ENCODE measurements around the gene HGF. TPM values are rescaled to one million over a fixed set of nuclear protein-coding genes. Genes with fewer than 3 reads are reported as not detected.

The HGF gene
- total RNA-seq, 3 donors from 2014 or later = 1.4 to 4.6 (median 3.2) TPM

- intact Hi-C loops (cut with DNase I, micrococcal nuclease) = no loop called here
- TF ChIP-seq CTCF (IDR thresholded peaks at IDR 0.05) = no peak
- Histone ChIP-seq H3K36me3 (ENCODE audit: low read depth) (no peaks in the 10 kb centered on the region), H3K9me3 (no peaks in the 10 kb centered on the region), H3K4me1 (ENCODE audit: low read depth) (no peaks in the 10 kb centered on the region), H3K4me3 (no peak overlapping the region)
- no peak for DNase-seq
- ATAC-seq = no peak
Measured at GRCh38 chr7:81685270-81685868, 84.5 kb downstream of the HGF start.

GRCh38 chr7:81684514-81685269 is 85.2 kb downstream of the HGF start:
- DNase-seq (peak; percentile 51 to 76 (median 76)), ATAC-seq (peak; percentile 90)
- no peaks in the 10 kb centered on the region for H3K36me3 ChIP-seq (ENCODE audit: low read depth)
- intact Hi-C loops (cut with DNase I, micrococcal nuclease) = no loop called here
- no peak for TF ChIP-seq CTCF (IDR thresholded peaks at IDR 0.05)
- H3K4me3 ChIP-seq = no peak overlapping the region
- H3K9me3 ChIP-seq = no peaks in the 10 kb centered on the region
- no peaks in the 10 kb centered on the region for H3K4me1 ChIP-seq (ENCODE audit: low read depth)

GRCh38 chr7:81684033-81684432 is 85.8 kb downstream of the HGF start:
- no peak for TF ChIP-seq CTCF (IDR thresholded peaks at IDR 0.05)
- H3K4me3 ChIP-seq = no peak overlapping the region
- ATAC-seq (no peak), DNase-seq (no peak)
- no peaks in the 10 kb centered on the region for H3K36me3 ChIP-seq (ENCODE audit: low read depth)
- H3K9me3 ChIP-seq = no peaks in the 10 kb centered on the region
- no peaks in the 10 kb centered on the region for H3K4me1 ChIP-seq (ENCODE audit: low read depth)
- intact Hi-C loops (cut with DNase I, micrococcal nuclease) = no loop called here

GRCh38 chr7:81682873-81683272 is 87.0 kb downstream of the HGF start:
- H3K4me3 ChIP-seq = no peak overlapping the region
- DNase-seq (no peak), ATAC-seq (no peak)
- no peaks in the 10 kb centered on the region for H3K36me3 ChIP-seq (ENCODE audit: low read depth)
- no peak for TF ChIP-seq CTCF (IDR thresholded peaks at IDR 0.05)
- intact Hi-C loops (cut with DNase I, micrococcal nuclease) = no loop called here
- no peaks in the 10 kb centered on the region for H3K9me3 ChIP-seq
- no peaks in the 10 kb centered on the region for H3K4me1 ChIP-seq (ENCODE audit: low read depth)

GRCh38 chr7:81680120-81680519 is 89.7 kb downstream of the HGF start:
- intact Hi-C loops (cut with DNase I, micrococcal nuclease) = no loop called here
- DNase-seq = no peak

More at GRCh38 chr7:81680120-81680519, 89.7 kb downstream of the HGF start:
- no peaks in the 10 kb centered on the region for H3K9me3 ChIP-seq
- H3K4me1 ChIP-seq (ENCODE audit: low read depth) = no peaks in the 10 kb centered on the region
- H3K36me3 ChIP-seq (ENCODE audit: low read depth) = no peaks in the 10 kb centered on the region
- TF ChIP-seq CTCF (IDR thresholded peaks at IDR 0.05) = no peak
- ATAC-seq = no peak
- no peak overlapping the region for H3K4me3 ChIP-seq
